Common myeloid progenitor, CD34-positive (primary cell): ENCODE measurements around the gene GPR39.

ENCODE experiments used
- CTCF ChIA-PET: fragments of 350-600 bp; sonication (Branson Sonifier 250); formaldehyde crosslinking; loops from one replicate; lab custom pipeline; 2021; ENCODE audit warnings: antibody characterized with exemption; lab: Charles Lee
- POLR2A ChIA-PET: fragments of 350-600 bp; sonication (Branson Sonifier 250); formaldehyde crosslinking; loops from one replicate; lab custom pipeline; 2021; ENCODE audit warnings: antibody characterized with exemption; lab: Charles Lee
- DNase-seq, 3 donors: peaks; one replicate each; pipeline versions ENCODE4 v3.0.0 to v3.0.0-alpha.2; 2013
- H3K27ac ChIP-seq, 2 experiments: 1 replicate in 1 of 2; 2 replicates in 1 of 2; pipeline ENCODE4 v1.7.0; 2013; ENCODE audit warnings: inconsistent platforms in 2 of 2, low read length in 2 of 2, mild to moderate bottlenecking in 2 of 2, low read depth in 1 of 2, moderate library complexity in 1 of 2; ENCODE audit not compliant: severe bottlenecking in 2 of 2, insufficient read depth in 1 of 2, poor library complexity in 1 of 2
- H3K27me3 ChIP-seq, 5 experiments: replicated peaks in 2 of 5; 1 replicate in 3 of 5; 2 replicates in 2 of 5; pipeline versions ENCODE4 v1.6.1 to v1.7.0; 2013; ENCODE audit warnings: low read length in 4 of 5, mild to moderate bottlenecking in 2 of 5, moderate library complexity in 2 of 5, inconsistent platforms in 1 of 5; ENCODE audit not compliant: insufficient read depth in 5 of 5, control insufficient read depth in 4 of 5
- H3K36me3 ChIP-seq, 4 experiments: 1 replicate in 2 of 4; 2 replicates in 2 of 4; pipeline versions ENCODE4 v1.6.1 to v1.7.0; 2013; ENCODE audit warnings: low read length in 3 of 4, control low read depth in 1 of 4, mild to moderate bottlenecking in 1 of 4; ENCODE audit not compliant: control insufficient read depth in 4 of 4, insufficient read depth in 4 of 4
- H3K4me1 ChIP-seq, 4 experiments: 1 replicate in 3 of 4; 2 replicates in 1 of 4; pipeline versions ENCODE4 v1.6.1 to v1.7.1; 2013; ENCODE audit warnings: low read length in 3 of 4, mild to moderate bottlenecking in 3 of 4, control low read depth in 1 of 4, inconsistent platforms in 1 of 4, moderate library complexity in 1 of 4; ENCODE audit not compliant: control insufficient read depth in 4 of 4, insufficient read depth in 4 of 4; ENCODE audit errors: control extremely low read depth in 1 of 4
- H3K4me3 ChIP-seq, 7 experiments: 1 replicate in 4 of 7; 2 replicates in 3 of 7; pipeline versions ENCODE4 v1.5.1 to v1.7.0; 2013; ENCODE audit warnings: mild to moderate bottlenecking in 7 of 7, low read length in 6 of 7, moderate library complexity in 6 of 7, inconsistent platforms in 2 of 7, low read depth in 2 of 7, control low read depth in 1 of 7; ENCODE audit not compliant: insufficient read depth in 4 of 7, control insufficient read depth in 1 of 7; ENCODE audit errors: extremely low read depth in 1 of 7
- H3K9me3 ChIP-seq, 5 experiments: 1 replicate in 4 of 5; 2 replicates in 1 of 5; pipeline versions ENCODE4 v1.6.1 to v1.7.1; 2013; ENCODE audit warnings: low read length in 4 of 5, mild to moderate bottlenecking in 2 of 5, inconsistent platforms in 1 of 5, low read depth in 1 of 5, moderate library complexity in 1 of 5; ENCODE audit not compliant: control insufficient read depth in 4 of 5, insufficient read depth in 2 of 5; ENCODE audit errors: control extremely low read depth in 1 of 5
- WGBS: methylation state at CpG from one replicate; pipeline ENCODE4 v1.1.5; 2013; ENCODE audit not compliant: insufficient coverage; 5-methylcytosine and 5-hydroxymethylcytosine counted together

The GPR39 gene

GRCh38 chr2:132503701-132504100, 87.1 kb downstream of the GPR39 start:
- Histone ChIP-seq H3K36me3 (no peaks in the 10 kb centered on the region), H3K27ac (no peak overlapping the region), H3K27me3 (no peaks in the 10 kb centered on the region), H3K4me3 (no peak overlapping the region), H3K4me1 (no peaks in the 10 kb centered on the region), H3K9me3 (peaks cover 0 to 19% (median 1%) of the 10 kb centered on the region in 5 experiments)
- DNase-seq: no peak
- ChIA-PET CTCF (no interaction called here), POLR2A (interaction anchor here (0.6 kb wide), 1 partner anchor 70 kb away, joined by 3 read pairs; no protein-coding TSS in a partner anchor)
- 80% methylated on average over 1 of the region's 1 CpG for WGBS

GRCh38 chr2:132515010-132515409, 98.4 kb downstream of the GPR39 start:
- H3K27me3 ChIP-seq: no peaks in the 10 kb centered on the region
- CTCF ChIA-PET: interaction anchor here (0.6 kb wide), 1 partner anchor 20 kb away, joined by 3 read pairs; no protein-coding TSS in a partner anchor
- no peaks in the 10 kb centered on the region for H3K36me3 ChIP-seq
- no peaks in the 10 kb centered on the region for H3K9me3 ChIP-seq
- no peak for DNase-seq
- no peak overlapping the region for H3K27ac ChIP-seq
- H3K4me1 ChIP-seq: no peaks in the 10 kb centered on the region
- POLR2A ChIA-PET: no interaction called here
- 20% methylated on average over 2 of the region's 2 CpGs for WGBS
- H3K4me3 ChIP-seq: no peak overlapping the region

- Histone ChIP-seq H3K27me3 (no peaks in the 10 kb centered on the region), H3K4me3 (no peak overlapping the region), H3K9me3 (no peaks in the 10 kb centered on the region), H3K36me3 (no peaks in the 10 kb centered on the region), H3K4me1 (no peaks in the 10 kb centered on the region), H3K27ac (no peak overlapping the region)
- WGBS: no CpG with 5 or more reads among the region's 1 CpG
- POLR2A ChIA-PET: no interaction called here
- CTCF ChIA-PET: no interaction called here
- no peak for DNase-seq
Observed at GRCh38 chr2:132517386-132517785, 100.8 kb downstream of the GPR39 start.

GRCh38 chr2:132518302-132518701, 101.7 kb downstream of the GPR39 start:
- WGBS: 96% methylated on average over 3 of the region's 4 CpGs
- Histone ChIP-seq H3K27ac (no peak overlapping the region), H3K27me3 (no peaks in the 10 kb centered on the region), H3K36me3 (no peaks in the 10 kb centered on the region), H3K9me3 (no peaks in the 10 kb centered on the region), H3K4me3 (no peak overlapping the region), H3K4me1 (no peaks in the 10 kb centered on the region)
- POLR2A ChIA-PET: no interaction called here
- CTCF ChIA-PET: no interaction called here
- DNase-seq: no peak

- no peak for DNase-seq
- POLR2A ChIA-PET: no interaction called here
- H3K9me3 ChIP-seq: no peaks in the 10 kb centered on the region
- no peaks in the 10 kb centered on the region for H3K4me1 ChIP-seq
- CTCF ChIA-PET: no interaction called here
- H3K27me3 ChIP-seq: no peaks in the 10 kb centered on the region
- H3K27ac ChIP-seq: no peak overlapping the region
- H3K4me3 ChIP-seq: no peak overlapping the region
- WGBS: 64% methylated on average over 3 of the region's 3 CpGs
- no peaks in the 10 kb centered on the region for H3K36me3 ChIP-seq
Observed at GRCh38 chr2:132519566-132519965, 103.0 kb downstream of the GPR39 start.

- H3K9me3 ChIP-seq: no peaks in the 10 kb centered on the region
- no peaks in the 10 kb centered on the region for H3K36me3 ChIP-seq
- ChIA-PET CTCF (no interaction called here), POLR2A (no interaction called here)
- WGBS: 100% methylated on average over 1 of the region's 3 CpGs
- H3K27me3 ChIP-seq: no peaks in the 10 kb centered on the region
- no peak for DNase-seq
- no peak overlapping the region for H3K27ac ChIP-seq
- H3K4me1 ChIP-seq: no peaks in the 10 kb centered on the region
- no peak overlapping the region for H3K4me3 ChIP-seq
Observed at GRCh38 chr2:132521341-132521740, 104.7 kb downstream of the GPR39 start.

GRCh38 chr2:132522901-132523300, 106.3 kb downstream of the GPR39 start:
- H3K36me3 ChIP-seq: no peaks in the 10 kb centered on the region
- H3K4me1 ChIP-seq: no peaks in the 10 kb centered on the region
- POLR2A ChIA-PET: no interaction called here
- DNase-seq: no peak
- no peaks in the 10 kb centered on the region for H3K9me3 ChIP-seq
- CTCF ChIA-PET: no interaction called here
- no peak overlapping the region for H3K4me3 ChIP-seq
- H3K27me3 ChIP-seq: no peaks in the 10 kb centered on the region
- 33% methylated on average over 1 of the region's 4 CpGs for WGBS
- no peak overlapping the region for H3K27ac ChIP-seq
